ENCODE results near the gene OR4D9. TPM values are rescaled to one million over a fixed set of nuclear protein-coding genes. Genes with fewer than 3 reads are reported as not detected.

The OR4D9 gene
- not detected for total RNA-seq
- not detected for polyA plus RNA-seq

DNA sequence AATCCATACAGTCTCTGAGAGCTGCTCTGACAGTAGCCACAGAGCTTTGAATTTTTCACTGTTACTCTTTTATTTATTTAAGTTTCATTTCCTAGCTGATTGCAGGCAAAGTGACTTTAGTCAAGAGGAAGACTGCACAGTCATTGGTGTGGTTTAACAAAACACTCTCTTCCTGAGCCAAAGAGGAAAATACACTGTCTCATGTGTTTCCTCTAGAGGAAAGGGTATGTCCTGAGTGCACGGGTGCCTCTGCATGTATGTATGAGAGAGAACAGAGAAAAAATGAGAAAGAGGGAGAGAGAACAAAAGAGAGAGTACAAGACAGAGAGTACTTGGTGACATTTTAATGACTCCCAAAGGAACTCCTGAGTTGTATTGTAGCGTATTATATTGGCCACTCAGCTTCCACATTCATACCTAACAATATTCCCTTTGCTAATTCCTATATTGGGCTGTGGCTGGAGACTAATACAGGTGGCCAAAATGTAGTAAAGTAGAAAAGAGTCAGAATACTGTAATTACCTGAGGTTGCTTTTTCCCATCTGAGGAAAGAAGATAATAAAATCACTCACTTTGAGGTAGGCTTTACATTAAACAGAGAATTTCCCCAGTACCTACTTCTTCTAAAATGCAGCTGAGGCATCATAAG lies at the start of gene OR4D9:
Gene OR4D9, plus strand, starts transcription at position 599 of the 649 bp plus-strand sequence. CDS start 3,374 bp downstream, outside the sequence.
- Histone ChIP-seq H3K27me3 (peaks cover 0 to 5% (median 0%) of the 10 kb centered on the region in 3 donors), H3K9me3 (no peaks in the 10 kb centered on the region), H3K27ac (no peak within 1 kb of the TSS), H3K4me1 (no peaks in the 10 kb centered on the region), H3K4me3 (no peak within 1 kb of the TSS), H3K36me3 (no peaks in the 10 kb centered on the region)
- WGBS, 2 donors = 30 to 47% methylated on average over 2 of the region's 2 CpGs
- no peak for DNase-seq
- intact Hi-C loops (cut with DNase I) = no loop called here
- TF ChIP-seq POLR2A (IDR thresholded peaks at IDR 0.05) = no peak
- TF ChIP-seq, protein P1, sequence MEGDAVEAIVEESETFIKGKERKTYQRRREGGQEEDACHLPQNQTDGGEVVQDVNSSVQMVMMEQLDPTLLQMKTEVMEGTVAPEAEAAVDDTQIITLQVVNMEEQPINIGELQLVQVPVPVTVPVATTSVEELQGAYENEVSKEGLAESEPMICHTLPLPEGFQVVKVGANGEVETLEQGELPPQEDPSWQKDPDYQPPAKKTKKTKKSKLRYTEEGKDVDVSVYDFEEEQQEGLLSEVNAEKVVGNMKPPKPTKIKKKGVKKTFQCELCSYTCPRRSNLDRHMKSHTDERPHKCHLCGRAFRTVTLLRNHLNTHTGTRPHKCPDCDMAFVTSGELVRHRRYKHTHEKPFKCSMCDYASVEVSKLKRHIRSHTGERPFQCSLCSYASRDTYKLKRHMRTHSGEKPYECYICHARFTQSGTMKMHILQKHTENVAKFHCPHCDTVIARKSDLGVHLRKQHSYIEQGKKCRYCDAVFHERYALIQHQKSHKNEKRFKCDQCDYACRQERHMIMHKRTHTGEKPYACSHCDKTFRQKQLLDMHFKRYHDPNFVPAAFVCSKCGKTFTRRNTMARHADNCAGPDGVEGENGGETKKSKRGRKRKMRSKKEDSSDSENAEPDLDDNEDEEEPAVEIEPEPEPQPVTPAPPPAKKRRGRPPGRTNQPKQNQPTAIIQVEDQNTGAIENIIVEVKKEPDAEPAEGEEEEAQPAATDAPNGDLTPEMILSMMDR (IDR thresholded peaks at IDR 0.05) = no peak
- TF ChIP-seq EP300 (IDR thresholded peaks at IDR 0.05) = no peak
- TF ChIP-seq POLR2AphosphoS5 (IDR thresholded peaks at IDR 0.05) = no peak

DNA sequence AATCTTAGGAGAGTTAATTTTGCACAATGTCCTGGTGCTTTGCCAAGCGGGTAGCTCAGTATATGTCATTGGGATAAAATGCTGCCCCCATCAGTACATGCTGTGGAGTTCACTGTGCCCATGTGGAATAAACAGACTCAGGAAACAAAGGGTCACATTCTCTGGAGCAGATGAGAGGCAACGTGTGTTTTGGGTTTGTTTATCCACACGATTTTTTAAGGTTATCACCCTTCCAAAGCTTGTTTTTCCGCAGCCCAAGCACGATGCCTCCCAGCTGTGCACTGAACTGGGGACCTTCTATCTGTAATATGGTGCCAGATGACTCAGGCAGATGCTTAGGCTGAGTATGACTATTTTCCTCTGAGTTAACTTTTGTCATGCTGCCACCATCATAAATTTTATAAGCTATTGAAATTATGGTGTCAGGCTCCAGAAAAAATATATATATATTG lies 48.1 kb upstream of the OR4D9 start:
- no peaks in the 10 kb centered on the region for H3K4me1 ChIP-seq
- peak; percentile 78 for DNase-seq
- H3K27me3 ChIP-seq = no peaks in the 10 kb centered on the region
- H3K27ac ChIP-seq = no peak overlapping the region
- intact Hi-C loops (cut with DNase I) = no loop called here
- no peaks in the 10 kb centered on the region for H3K36me3 ChIP-seq
- TF ChIP-seq POLR2A (IDR thresholded peaks at IDR 0.05) = no peak
- TF ChIP-seq, protein P1 (IDR thresholded peaks at IDR 0.05) = no peak
- TF ChIP-seq EP300 (IDR thresholded peaks at IDR 0.05) = no peak
- TF ChIP-seq POLR2AphosphoS5 (IDR thresholded peaks at IDR 0.05) = peak in 2 of 4 donors; percentile 13 to 29
- WGBS, 2 donors = 43 to 56% methylated on average over 5 of the region's 5 CpGs
- H3K9me3 ChIP-seq = no peaks in the 10 kb centered on the region
- no peak overlapping the region for H3K4me3 ChIP-seq

DNA sequence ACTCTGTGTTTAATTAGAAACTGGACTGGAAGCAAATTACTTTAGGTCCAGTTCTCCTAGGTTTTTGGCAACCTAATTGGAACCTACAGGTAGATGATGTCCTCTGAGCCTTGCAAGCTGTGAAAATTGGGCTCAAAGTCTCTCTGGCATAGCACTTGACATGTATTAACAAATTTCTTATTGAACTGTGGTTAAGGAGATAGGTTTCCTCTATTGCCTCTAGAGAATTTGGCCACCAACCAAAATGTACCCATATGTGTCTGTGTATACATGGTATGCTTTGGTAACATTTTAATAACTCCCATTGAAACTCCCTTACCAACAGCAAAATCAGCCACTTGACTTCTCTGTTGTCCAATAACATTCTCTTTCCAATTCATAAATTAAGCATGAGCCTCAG lies 38.3 kb upstream of the OR4D9 start, which contains the start of gene OR4D10:
Gene OR4D10, plus strand, starts transcription at position 301 of the 400 bp plus-strand sequence. CDS start 4,115 bp downstream, outside the sequence.
- Histone ChIP-seq H3K27ac (no peak within 1 kb of the TSS), H3K9me3 (no peaks in the 10 kb centered on the region), H3K36me3 (no peaks in the 10 kb centered on the region), H3K27me3 (no peaks in the 10 kb centered on the region), H3K4me1 (no peaks in the 10 kb centered on the region), H3K4me3 (no peak within 1 kb of the TSS)
- TF ChIP-seq POLR2AphosphoS5 (IDR thresholded peaks at IDR 0.05) (no peak), EP300 (IDR thresholded peaks at IDR 0.05) (no peak), POLR2A (IDR thresholded peaks at IDR 0.05) (no peak)
- TF ChIP-seq, protein P1 (IDR thresholded peaks at IDR 0.05) = no peak
- intact Hi-C loops (cut with DNase I) = no loop called here
- DNase-seq = no peak

DNA sequence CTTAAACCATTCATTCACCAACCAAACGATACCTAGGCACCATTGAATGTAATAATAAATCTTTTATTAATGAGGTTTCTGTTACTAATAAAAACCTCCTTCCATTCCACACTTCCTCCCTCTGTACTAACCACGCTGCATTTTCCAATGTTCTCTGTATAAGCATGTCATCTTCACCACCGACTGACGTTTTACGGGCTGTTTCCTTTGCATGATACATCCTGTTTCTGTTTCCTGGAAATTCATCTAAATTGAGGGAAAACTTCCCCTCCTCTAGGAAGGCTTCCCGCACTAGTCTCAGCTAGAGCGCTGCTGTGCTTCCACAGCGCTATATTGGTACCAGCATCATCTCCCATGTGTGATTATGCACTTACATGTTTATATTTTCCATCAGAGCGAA lies 36.2 kb upstream of the OR4D9 start:
- no peak for DNase-seq
- no peaks in the 10 kb centered on the region for H3K9me3 ChIP-seq
- no peaks in the 10 kb centered on the region for H3K4me1 ChIP-seq
- H3K27ac ChIP-seq = no peak overlapping the region
- H3K4me3 ChIP-seq = no peak overlapping the region
- intact Hi-C loops (cut with DNase I) = no loop called here
- no peaks in the 10 kb centered on the region for H3K36me3 ChIP-seq
- H3K27me3 ChIP-seq = no peaks in the 10 kb centered on the region
- no peak for TF ChIP-seq POLR2AphosphoS5 (IDR thresholded peaks at IDR 0.05)
- TF ChIP-seq EP300 (IDR thresholded peaks at IDR 0.05) = no peak
- WGBS, 2 donors = 59 to 68% methylated on average over 9 of the region's 9 CpGs

DNA sequence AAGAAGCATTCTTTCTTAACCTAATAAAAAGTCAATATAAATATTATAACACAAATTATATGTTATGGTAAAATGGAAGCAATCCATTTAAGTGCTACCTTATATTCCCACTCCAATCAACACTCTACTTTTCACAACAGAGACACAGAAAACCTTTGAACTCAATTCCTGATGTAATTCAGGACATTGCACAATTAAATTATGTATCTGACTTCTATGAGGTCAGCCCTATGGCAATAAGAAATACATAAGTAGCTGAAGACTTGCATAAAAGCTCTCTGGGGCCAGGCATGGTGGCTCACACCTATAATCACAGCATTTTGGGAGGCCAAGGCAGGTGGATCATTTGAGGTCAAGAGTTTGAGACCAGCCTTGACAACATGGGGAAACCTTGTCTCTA lies 31.4 kb upstream of the OR4D9 start:
- TF ChIP-seq, protein P1 (IDR thresholded peaks at IDR 0.05) = no peak
- no peak for TF ChIP-seq POLR2AphosphoS5 (IDR thresholded peaks at IDR 0.05)
- no peak for TF ChIP-seq EP300 (IDR thresholded peaks at IDR 0.05)
- no peak for TF ChIP-seq POLR2A (IDR thresholded peaks at IDR 0.05)
- Histone ChIP-seq H3K4me3 (no peak overlapping the region), H3K36me3 (no peaks in the 10 kb centered on the region), H3K4me1 (no peaks in the 10 kb centered on the region), H3K9me3 (no peaks in the 10 kb centered on the region), H3K27me3 (no peaks in the 10 kb centered on the region), H3K27ac (no peak overlapping the region)
- DNase-seq = no peak
- intact Hi-C loops (cut with DNase I) = no loop called here
